ENCODE results near the gene CTU2.

Gene CTU2

GRCh38 chr16:88747588-88748301 lies 41.4 kb downstream of the CTU2 start:
- no peak for DNase-seq

GRCh38 chr16:88748364-88748763 lies 42.1 kb downstream of the CTU2 start:
- DNase-seq: no peak

GRCh38 chr16:88749358-88749757 lies 43.1 kb downstream of the CTU2 start:
- DNase-seq: no peak

- DNase-seq: no peak
These were observed 44.6 kb downstream of the CTU2 start for GRCh38 chr16:88750854-88751253.

GRCh38 chr16:88752386-88753002 lies 46.2 kb downstream of the CTU2 start:
- DNase-seq: no peak

GRCh38 chr16:88753191-88753590 lies 46.9 kb downstream of the CTU2 start:
- DNase-seq: no peak

- DNase-seq: no peak
These were observed 47.3 kb downstream of the CTU2 start for GRCh38 chr16:88753602-88754001.

GRCh38 chr16:88754109-88754911 lies 48.0 kb downstream of the CTU2 start:
- no peak for DNase-seq

- DNase-seq: no peak
These were observed 48.8 kb downstream of the CTU2 start for GRCh38 chr16:88754912-88755744.

GRCh38 chr16:88755745-88756443 lies 49.6 kb downstream of the CTU2 start:
- no peak for DNase-seq

GRCh38 chr16:88758227-88758943 lies 52.1 kb downstream of the CTU2 start:
- no peak for DNase-seq

- no peak for DNase-seq
These were observed 52.6 kb downstream of the CTU2 start for GRCh38 chr16:88758944-88759244.

- no peak for DNase-seq
These were observed 53.1 kb downstream of the CTU2 start for GRCh38 chr16:88759245-88759975.

- DNase-seq: no peak
These were observed 53.7 kb downstream of the CTU2 start for GRCh38 chr16:88759976-88760350.

GRCh38 chr16:88760424-88761142 lies 54.3 kb downstream of the CTU2 start:
- DNase-seq: no peak

GRCh38 chr16:88761143-88761534 lies 54.8 kb downstream of the CTU2 start:
- DNase-seq: no peak

GRCh38 chr16:88761830-88762229 lies 55.5 kb downstream of the CTU2 start:
- DNase-seq: no peak

GRCh38 chr16:88762258-88762870 lies 56.1 kb downstream of the CTU2 start:
- no peak for DNase-seq

GRCh38 chr16:88762941-88763340 lies 56.6 kb downstream of the CTU2 start:
- DNase-seq: no peak

GRCh38 chr16:88763502-88764053 lies 57.3 kb downstream of the CTU2 start:
- no peak for DNase-seq
